Measurements from ENCODE around the gene CUTA. TPM values are rescaled to one million over a fixed set of nuclear protein-coding genes. Genes with fewer than 3 reads are reported as not detected.

CUTA gene
- total RNA-seq, 1 donor from 2014 or later: 384 TPM

- H3K27ac Mint-ChIP-seq (ENCODE audit: unreplicated experiment): peak overlapping the region; percentile 78
- DNase-seq: no peak
- peaks cover 6% of the 10 kb centered on the region for H3K36me3 Mint-ChIP-seq (ENCODE audit: unreplicated experiment)
- peaks cover 7% of the 10 kb centered on the region for H3K4me1 Mint-ChIP-seq (ENCODE audit: low read depth, unreplicated experiment)
- H3K4me3 Mint-ChIP-seq (ENCODE audit: unreplicated experiment): peak overlapping the region; percentile 89
- peaks cover 7% of the 10 kb centered on the region for H3K9me3 Mint-ChIP-seq (ENCODE audit: unreplicated experiment)
- peaks cover 6% of the 10 kb centered on the region for H3K27me3 Mint-ChIP-seq (ENCODE audit: unreplicated experiment)
- TF ChIP-seq CTCF (IDR thresholded peaks at IDR 0.05; ENCODE audit: partially characterized antibody, unreplicated experiment): no peak
These were observed 35.6 kb upstream of the CUTA start for GRCh38 chr6:33453393-33454008.

- H3K27me3 Mint-ChIP-seq (ENCODE audit: unreplicated experiment): peaks cover 7% of the 10 kb centered on the region
- peaks cover 6% of the 10 kb centered on the region for H3K36me3 Mint-ChIP-seq (ENCODE audit: unreplicated experiment)
- peaks cover 7% of the 10 kb centered on the region for H3K9me3 Mint-ChIP-seq (ENCODE audit: unreplicated experiment)
- no peak overlapping the region for H3K4me3 Mint-ChIP-seq (ENCODE audit: unreplicated experiment)
- no peak for DNase-seq
- TF ChIP-seq CTCF (IDR thresholded peaks at IDR 0.05; ENCODE audit: partially characterized antibody, unreplicated experiment): no peak
- H3K4me1 Mint-ChIP-seq (ENCODE audit: low read depth, unreplicated experiment): peaks cover 7% of the 10 kb centered on the region
- no peak overlapping the region for H3K27ac Mint-ChIP-seq (ENCODE audit: unreplicated experiment)
These were observed 34.6 kb upstream of the CUTA start for GRCh38 chr6:33452496-33452895.

- peaks cover 2% of the 10 kb centered on the region for H3K36me3 Mint-ChIP-seq (ENCODE audit: unreplicated experiment)
- H3K27ac Mint-ChIP-seq (ENCODE audit: unreplicated experiment): no peak overlapping the region
- peaks cover 7% of the 10 kb centered on the region for H3K4me1 Mint-ChIP-seq (ENCODE audit: low read depth, unreplicated experiment)
These were observed 33.7 kb upstream of the CUTA start for GRCh38 chr6:33451606-33452005.

GRCh38 chr6:33450434-33450833, 32.5 kb upstream of the CUTA start:
- no peak for TF ChIP-seq CTCF (IDR thresholded peaks at IDR 0.05; ENCODE audit: partially characterized antibody, unreplicated experiment)
- Mint-ChIP-seq H3K4me1 (ENCODE audit: low read depth, unreplicated experiment) (peaks cover 7% of the 10 kb centered on the region), H3K9me3 (ENCODE audit: unreplicated experiment) (peaks cover 9% of the 10 kb centered on the region), H3K27me3 (ENCODE audit: unreplicated experiment) (peaks cover 8% of the 10 kb centered on the region), H3K27ac (ENCODE audit: unreplicated experiment) (no peak overlapping the region), H3K4me3 (ENCODE audit: unreplicated experiment) (no peak overlapping the region), H3K36me3 (ENCODE audit: unreplicated experiment) (no peaks in the 10 kb centered on the region)
- DNase-seq: no peak

More at GRCh38 chr6:33451606-33452005, 33.7 kb upstream of the CUTA start:
- peaks cover 8% of the 10 kb centered on the region for H3K27me3 Mint-ChIP-seq (ENCODE audit: unreplicated experiment)
- TF ChIP-seq CTCF (IDR thresholded peaks at IDR 0.05; ENCODE audit: partially characterized antibody, unreplicated experiment): no peak
- H3K9me3 Mint-ChIP-seq (ENCODE audit: unreplicated experiment): peaks cover 9% of the 10 kb centered on the region
- no peak overlapping the region for H3K4me3 Mint-ChIP-seq (ENCODE audit: unreplicated experiment)
- no peak for DNase-seq

GRCh38 chr6:33446356-33446755, 28.4 kb upstream of the CUTA start:
- Mint-ChIP-seq H3K36me3 (ENCODE audit: unreplicated experiment) (no peaks in the 10 kb centered on the region), H3K4me3 (ENCODE audit: unreplicated experiment) (no peak overlapping the region), H3K27me3 (ENCODE audit: unreplicated experiment) (peaks cover 5% of the 10 kb centered on the region), H3K4me1 (ENCODE audit: low read depth, unreplicated experiment) (no peaks in the 10 kb centered on the region), H3K9me3 (ENCODE audit: unreplicated experiment) (peaks cover 4% of the 10 kb centered on the region), H3K27ac (ENCODE audit: unreplicated experiment) (no peak overlapping the region)
- DNase-seq: no peak
- no peak for TF ChIP-seq CTCF (IDR thresholded peaks at IDR 0.05; ENCODE audit: partially characterized antibody, unreplicated experiment)

Data from glutamatergic neuron (in vitro differentiated cells).